ENCODE results near the gene FUT2.
A peak's percentile ranks its signal among the peaks of the same experiment; 100 is the strongest.
"Not testable (repeated sequence)": the region's sequence is repeated elsewhere in the genome, so short reads cannot be mapped to it uniquely, and the experiment has no call there.

FUT2 gene

DNA sequence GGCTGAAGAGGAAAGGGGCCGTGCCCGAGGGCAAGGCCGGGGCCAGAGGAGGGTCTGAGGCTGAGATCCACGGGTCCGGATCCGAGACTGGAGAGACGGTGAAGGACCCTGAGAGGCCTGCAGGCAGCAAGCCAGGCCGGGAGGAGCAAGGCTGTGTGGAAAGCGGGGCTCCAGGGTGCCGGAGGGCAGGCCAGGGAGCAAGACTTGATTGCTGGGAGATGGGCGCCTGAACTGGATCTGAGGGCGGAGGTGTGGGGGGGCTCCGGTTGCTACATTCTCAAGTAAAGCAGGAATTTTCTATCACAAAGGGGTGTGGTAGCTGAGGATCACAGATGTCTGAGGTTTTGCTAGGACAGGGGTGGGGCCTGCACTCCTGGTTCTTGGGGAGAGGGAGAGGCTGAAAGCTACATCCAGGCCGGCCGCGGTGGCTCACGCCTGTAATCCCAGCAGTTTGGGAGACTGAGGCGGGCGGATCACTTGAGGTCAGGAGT lies 20.0 kb downstream of the FUT2 start:
- DNase-seq (ENCODE audit: extremely low read depth, low read depth): no peak
- TF ChIP-seq, protein P1, sequence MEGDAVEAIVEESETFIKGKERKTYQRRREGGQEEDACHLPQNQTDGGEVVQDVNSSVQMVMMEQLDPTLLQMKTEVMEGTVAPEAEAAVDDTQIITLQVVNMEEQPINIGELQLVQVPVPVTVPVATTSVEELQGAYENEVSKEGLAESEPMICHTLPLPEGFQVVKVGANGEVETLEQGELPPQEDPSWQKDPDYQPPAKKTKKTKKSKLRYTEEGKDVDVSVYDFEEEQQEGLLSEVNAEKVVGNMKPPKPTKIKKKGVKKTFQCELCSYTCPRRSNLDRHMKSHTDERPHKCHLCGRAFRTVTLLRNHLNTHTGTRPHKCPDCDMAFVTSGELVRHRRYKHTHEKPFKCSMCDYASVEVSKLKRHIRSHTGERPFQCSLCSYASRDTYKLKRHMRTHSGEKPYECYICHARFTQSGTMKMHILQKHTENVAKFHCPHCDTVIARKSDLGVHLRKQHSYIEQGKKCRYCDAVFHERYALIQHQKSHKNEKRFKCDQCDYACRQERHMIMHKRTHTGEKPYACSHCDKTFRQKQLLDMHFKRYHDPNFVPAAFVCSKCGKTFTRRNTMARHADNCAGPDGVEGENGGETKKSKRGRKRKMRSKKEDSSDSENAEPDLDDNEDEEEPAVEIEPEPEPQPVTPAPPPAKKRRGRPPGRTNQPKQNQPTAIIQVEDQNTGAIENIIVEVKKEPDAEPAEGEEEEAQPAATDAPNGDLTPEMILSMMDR (IDR thresholded peaks at IDR 0.05; ENCODE audit: low read depth, low read length): no peak

GRCh38 chr19:48716562-48717291 lies 21.0 kb downstream of the FUT2 start:
- DNase-seq (ENCODE audit: extremely low read depth, low read depth): no peak
- TF ChIP-seq, protein P1 (IDR thresholded peaks at IDR 0.05; ENCODE audit: low read depth, low read length): no peak

GRCh38 chr19:48718106-48718505 lies 22.3 kb downstream of the FUT2 start:
- DNase-seq (ENCODE audit: extremely low read depth, low read depth): not testable (repeated sequence)

GRCh38 chr19:48718711-48719231 lies 23.0 kb downstream of the FUT2 start:
- TF ChIP-seq, protein P1 (IDR thresholded peaks at IDR 0.05; ENCODE audit: low read depth, low read length): no peak
- no peak for DNase-seq (ENCODE audit: extremely low read depth, low read depth)

- TF ChIP-seq, protein P1 (IDR thresholded peaks at IDR 0.05; ENCODE audit: low read depth, low read length): no peak
- no peak for DNase-seq (ENCODE audit: extremely low read depth, low read depth)
Observed at GRCh38 chr19:48719263-48720171, 23.7 kb downstream of the FUT2 start, which contains the start of gene MAMSTR. MAMSTR (minus strand) TSS chr19:48719725; CDS start chr19:48719031, 694 bp downstream.

DNA sequence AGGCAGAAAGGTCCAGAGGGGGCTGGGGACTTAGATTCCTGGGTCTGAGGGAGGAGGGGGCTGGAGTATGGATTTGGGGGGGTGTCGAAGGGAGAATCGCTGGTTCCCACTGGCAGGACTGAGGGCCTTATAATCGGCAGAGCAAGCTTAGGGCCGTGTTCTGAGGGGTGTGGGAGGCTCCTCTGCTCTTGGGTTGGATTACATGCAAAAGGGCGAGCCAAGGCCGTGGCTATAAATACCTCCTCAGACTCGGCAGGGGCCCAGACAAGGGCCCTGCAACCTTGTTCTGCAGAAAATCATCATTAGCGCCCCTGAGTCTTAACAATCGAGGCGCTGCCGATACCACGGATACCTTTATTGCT lies 24.5 kb downstream of the FUT2 start:
- TF ChIP-seq, protein P1 (IDR thresholded peaks at IDR 0.05; ENCODE audit: low read depth, low read length): no peak
- no peak for DNase-seq (ENCODE audit: extremely low read depth, low read depth)

- DNase-seq (ENCODE audit: extremely low read depth, low read depth): peak; percentile 97
- TF ChIP-seq, protein P1 (IDR thresholded peaks at IDR 0.05; ENCODE audit: low read depth, low read length): no peak
Observed at GRCh38 chr19:48720613-48721296, 25.0 kb downstream of the FUT2 start.

Measured in AG09319 (cell line).